DLD1 (cell line): ENCODE results near the gene S1PR2.
"Not testable (repeated sequence)": the region's sequence is repeated elsewhere in the genome, so short reads cannot be mapped to it uniquely, and the experiment has no call there.

Experiments used
- in situ Hi-C: cut with HindIII; loops from 2 replicates; pipeline ENCODE4 v1.10.0; 2017; ENCODE audit warnings: low sequenced_read_pairs

The S1PR2 gene

GRCh38 chr19:10254244-10254643 is 23.1 kb upstream of the S1PR2 start:
- in situ Hi-C loops: no loop called here

GRCh38 chr19:10252707-10253106 is 21.6 kb upstream of the S1PR2 start:
- in situ Hi-C loops: no loop called here

- in situ Hi-C loops: no loop called here
These were observed 20.9 kb upstream of the S1PR2 start, which contains the start of gene MRPL4 for GRCh38 chr19:10251792-10252694. MRPL4 (plus strand) TSS chr19:10252214; CDS start chr19:10252254, 40 bp downstream.

GRCh38 chr19:10246511-10246910 is 15.4 kb upstream of the S1PR2 start:
- in situ Hi-C loops: no loop called here

GRCh38 chr19:10245189-10245939 is 14.2 kb upstream of the S1PR2 start:
- in situ Hi-C loops: no loop called here

- in situ Hi-C loops: no loop called here
These were observed 12.5 kb upstream of the S1PR2 start for GRCh38 chr19:10243606-10244005.

GRCh38 chr19:10241826-10242449 is 10.8 kb upstream of the S1PR2 start:
- in situ Hi-C loops: not testable (repeated sequence)

GRCh38 chr19:10238172-10238783 is 7.1 kb upstream of the S1PR2 start:
- in situ Hi-C loops: no loop called here

GRCh38 chr19:10237702-10238101 is 6.6 kb upstream of the S1PR2 start:
- in situ Hi-C loops: no loop called here

- in situ Hi-C loops: not testable (repeated sequence)
These were observed 4.3 kb upstream of the S1PR2 start for GRCh38 chr19:10235409-10235808.

- in situ Hi-C loops: no loop called here
These were observed 3.9 kb upstream of the S1PR2 start for GRCh38 chr19:10235003-10235402.

GRCh38 chr19:10233946-10234345 is 2.8 kb upstream of the S1PR2 start:
- in situ Hi-C loops: no loop called here

- in situ Hi-C loops: no loop called here
These were observed 589 bp upstream of the S1PR2 start for GRCh38 chr19:10231612-10232228.

- in situ Hi-C loops: no loop called here
These were observed 814 bp downstream of the S1PR2 start for GRCh38 chr19:10230173-10230860.

- in situ Hi-C loops: no loop called here
These were observed 2.2 kb downstream of the S1PR2 start for GRCh38 chr19:10228920-10229319.

- in situ Hi-C loops: no loop called here
These were observed 2.7 kb downstream of the S1PR2 start for GRCh38 chr19:10228393-10228792.

GRCh38 chr19:10227026-10227971 is 3.8 kb downstream of the S1PR2 start:
- in situ Hi-C loops: no loop called here

GRCh38 chr19:10226376-10227025 is 4.6 kb downstream of the S1PR2 start:
- in situ Hi-C loops: no loop called here
